HG03432 (cell line): ENCODE data around the gene TEX19.

Experiments used
- ATAC-seq: cut with Tn5 transposase; IDR thresholded peaks from one replicate; pipeline ENCODE4 v1.9.1; 2021; ENCODE audit warnings: mild to moderate bottlenecking, moderate library complexity; ENCODE audit not compliant: unreplicated experiment

TEX19 gene

DNA sequence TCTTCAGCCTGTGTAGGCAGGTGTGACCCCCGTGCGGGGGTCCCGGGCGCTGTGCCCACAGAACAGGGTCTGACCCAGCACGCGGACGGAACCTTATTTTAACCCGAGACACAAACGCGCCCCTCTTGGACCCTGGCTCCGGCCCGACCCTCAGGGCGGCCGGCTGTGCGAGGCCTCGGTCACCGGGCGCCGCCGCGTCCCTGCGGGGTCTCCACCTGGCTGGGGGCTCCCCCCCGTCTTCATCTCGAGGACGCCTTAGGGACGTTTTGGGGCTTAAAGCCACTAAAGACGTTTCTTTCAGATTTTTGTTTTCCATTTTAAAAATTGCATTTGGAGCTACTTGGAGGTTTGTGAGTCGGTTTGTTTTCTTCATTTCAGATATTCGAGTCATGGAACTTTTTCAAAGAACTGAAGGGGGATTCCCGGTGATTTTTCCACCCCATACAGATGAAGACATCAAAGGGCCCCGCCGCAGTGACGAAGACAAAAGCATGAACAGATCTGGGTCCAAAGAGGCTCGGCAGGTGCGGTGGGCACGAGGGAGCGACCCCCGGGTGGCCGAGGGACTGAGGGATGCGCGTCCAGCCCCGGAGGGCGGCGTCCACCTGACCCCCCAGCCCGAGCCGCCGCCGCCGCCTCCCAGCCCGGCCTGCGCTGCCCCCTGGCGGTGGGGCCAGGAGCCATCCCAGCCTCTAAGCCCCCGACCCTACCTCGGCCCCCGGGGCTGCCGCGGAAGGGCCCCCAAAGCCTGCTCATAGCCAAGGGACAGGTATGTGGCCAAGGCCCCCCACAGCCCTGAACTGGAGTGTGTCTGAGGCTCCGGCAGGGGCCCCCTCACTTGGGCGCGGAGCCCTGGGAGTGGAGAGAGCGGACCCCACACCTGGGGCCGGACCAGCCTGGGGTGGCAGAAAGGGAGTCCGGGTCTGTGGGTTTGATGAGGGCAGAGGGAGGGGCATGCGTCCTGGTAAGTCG is 37.8 kb upstream of the TEX19 start:
- no peak for ATAC-seq

DNA sequence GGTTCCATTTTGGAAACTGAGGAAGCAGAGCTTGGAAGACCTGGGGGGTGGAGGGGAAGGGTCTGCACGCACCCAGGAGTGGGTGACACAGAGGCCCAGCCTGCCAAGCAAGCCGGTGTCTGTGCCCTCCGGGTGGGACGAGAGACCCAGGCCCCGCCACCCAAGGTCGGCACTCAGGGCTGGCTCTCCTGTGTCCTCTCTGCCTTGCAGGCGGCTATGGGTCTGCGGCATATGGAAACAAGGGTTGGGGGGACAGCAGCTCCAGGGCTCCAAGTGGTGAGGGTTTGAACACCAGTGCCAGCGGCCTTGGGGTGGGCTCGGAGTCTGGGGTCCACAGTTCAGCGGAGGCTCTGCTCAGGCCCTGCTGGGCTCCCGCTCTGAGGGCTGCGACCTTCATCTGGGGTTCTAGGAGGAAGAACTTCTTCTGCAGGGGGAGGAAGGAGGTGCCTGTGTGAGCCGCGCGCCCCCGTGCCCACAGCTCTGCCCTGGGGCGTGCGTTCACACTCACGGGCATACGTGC is 37.0 kb upstream of the TEX19 start:
- ATAC-seq, result no peak

DNA sequence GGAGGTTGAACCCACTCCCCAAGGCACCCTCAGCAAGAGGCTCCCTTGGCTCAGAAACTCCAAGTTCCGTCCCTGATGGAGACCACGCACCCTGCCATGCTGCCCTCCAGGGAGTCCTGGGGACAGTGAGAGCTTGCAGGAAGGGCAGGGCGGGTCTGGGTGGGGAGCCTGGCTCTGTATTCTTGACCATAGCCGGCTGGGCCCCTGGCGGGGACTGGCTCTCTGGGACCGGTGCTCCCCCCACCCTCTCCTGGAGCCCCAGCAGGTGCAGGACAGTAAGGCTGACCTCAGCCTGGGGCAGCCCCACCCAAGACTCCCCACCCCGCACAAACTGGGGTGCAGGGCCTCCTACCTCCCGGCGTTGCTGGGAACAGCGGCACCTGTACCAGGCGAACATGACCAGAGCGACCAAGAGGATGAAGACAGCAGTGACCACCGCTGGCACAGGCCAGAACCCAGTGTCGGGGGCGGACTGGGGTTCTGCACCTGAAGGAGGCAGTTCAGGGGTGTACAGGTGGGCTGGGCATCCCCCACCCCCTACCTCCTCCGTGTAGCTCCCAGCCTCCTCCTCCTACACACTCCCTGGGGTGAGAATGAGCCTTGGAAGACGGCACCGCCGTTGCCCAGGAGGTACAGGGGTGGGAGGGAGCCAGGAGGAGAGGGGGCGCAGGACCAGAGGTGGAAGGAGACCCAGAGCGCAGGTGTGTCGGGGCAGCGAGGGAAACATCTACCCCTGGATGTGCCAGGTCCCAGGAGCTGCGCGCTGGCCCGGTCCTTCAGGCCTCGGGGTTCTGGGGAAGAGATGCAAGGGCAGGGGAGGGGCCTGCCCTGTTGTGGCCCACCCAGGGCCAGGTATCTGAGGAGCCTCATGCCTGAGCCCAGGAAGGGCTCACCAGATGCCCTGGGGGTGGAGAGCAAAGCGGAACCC is 36.3 kb upstream of the TEX19 start:
- ATAC-seq, result no peak

DNA sequence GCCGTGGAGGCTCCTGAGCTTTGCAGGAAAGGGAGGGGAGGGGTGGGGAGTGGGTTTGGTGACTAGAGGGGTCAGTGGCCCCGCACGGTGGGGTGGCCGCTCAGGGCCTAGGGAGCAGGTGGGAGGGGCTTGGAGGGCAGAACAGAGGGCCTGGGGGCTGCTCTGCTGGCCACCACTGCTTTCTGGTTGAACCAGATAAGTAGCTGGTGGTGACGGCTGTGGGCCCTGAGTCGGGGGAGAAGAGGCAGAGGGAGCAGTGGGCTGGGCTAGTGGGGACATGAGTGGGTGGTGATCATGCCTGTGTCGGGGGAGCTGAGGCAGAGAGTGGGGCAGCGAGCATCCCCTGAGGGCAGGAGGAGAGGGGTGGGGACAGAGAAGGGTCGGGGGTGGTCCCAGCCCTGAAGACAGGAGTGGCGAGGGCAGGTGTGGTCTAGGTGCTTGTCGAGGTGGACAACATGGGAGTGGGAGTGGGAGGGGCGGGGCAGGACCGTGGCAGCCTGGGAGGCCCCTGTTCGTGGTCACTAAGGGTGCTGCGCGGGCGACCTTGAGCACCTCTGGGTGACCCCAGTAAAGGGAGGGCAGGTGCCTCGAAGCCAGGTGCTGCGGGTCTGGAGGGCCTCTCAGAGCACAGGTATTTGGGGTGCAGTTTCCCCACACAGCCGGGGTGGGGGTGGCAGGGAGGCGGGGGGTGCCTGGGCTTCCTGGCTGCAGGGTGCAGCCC is 35.4 kb upstream of the TEX19 start:
- ATAC-seq, result no peak

DNA sequence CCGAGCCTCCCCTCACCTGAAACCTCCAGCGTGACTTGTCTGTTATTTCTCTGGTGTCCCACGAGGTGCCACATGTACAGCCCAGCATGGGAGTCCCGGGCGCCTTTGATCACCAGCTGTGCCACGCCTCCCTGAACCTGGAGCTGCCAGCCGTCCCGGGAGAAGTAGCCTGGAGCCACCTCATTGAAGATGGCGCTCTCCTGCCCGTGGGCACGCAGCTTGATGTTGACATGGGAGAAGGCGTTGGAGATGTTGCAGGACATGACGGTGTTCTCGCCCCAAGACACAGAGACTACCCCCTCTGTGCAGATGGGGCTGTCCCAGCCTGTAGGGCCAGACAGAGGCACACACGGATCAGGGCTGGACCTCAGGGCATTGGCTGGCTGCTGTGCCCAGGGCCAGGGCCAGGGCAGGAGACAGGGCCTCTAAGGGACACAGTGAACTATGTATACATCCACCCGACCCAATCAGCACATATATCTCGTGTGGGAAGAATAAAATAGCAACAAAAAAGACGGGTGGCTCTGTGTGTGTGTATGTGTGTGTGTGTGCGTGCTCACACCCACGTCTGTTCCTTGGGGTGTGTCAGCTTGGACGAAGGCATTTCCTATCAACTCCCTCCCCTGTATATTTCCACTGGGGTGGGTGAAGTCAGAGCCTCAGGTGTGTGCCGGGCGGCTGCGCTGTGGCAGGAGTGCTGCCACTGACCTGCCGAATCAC is 34.3 kb upstream of the TEX19 start:
- ATAC-seq, result no peak

DNA sequence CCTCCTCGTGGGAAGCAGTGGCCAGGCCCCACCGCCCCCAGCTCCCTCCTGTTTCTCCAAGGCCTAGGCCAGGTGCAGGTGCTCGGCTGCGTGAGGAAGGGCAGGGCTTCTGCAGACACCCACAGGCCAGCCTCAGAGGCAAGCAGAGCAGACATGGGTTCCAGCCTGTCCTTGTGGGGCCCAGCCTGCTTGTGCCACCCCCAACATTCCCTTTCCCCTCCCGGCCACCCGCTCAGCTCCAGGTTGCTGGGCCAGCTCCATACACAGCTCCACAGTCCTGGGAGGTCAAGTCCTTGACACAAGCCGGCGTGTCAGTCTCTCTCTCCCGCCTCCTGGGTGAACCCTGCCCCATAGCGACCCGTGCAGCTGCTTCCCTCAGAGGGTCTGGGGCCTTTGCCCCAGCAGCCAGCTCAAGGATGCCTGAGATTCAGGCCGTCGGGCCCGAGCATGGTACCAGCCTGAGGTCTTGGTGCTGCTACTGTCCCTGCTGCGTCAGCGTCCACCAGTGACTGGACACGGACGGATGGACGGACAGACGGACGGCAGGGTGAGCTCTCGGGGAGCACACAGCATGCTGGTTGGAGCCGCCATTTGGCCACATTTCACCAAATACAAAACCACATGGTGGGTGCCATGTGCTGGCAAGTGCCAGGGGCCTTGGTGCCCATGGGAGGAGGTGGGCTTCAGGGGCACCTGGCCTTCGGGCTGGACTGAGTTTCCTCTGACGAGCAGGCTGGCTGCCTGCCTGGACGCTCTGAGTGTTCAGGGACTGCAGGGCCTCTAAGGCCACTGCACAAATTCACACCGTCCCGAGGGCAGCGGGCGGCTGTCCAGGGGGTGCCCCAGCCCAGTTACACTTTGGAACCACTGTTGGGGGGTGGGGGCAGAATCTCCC is 33.5 kb upstream of the TEX19 start:
- ATAC-seq, result no peak

DNA sequence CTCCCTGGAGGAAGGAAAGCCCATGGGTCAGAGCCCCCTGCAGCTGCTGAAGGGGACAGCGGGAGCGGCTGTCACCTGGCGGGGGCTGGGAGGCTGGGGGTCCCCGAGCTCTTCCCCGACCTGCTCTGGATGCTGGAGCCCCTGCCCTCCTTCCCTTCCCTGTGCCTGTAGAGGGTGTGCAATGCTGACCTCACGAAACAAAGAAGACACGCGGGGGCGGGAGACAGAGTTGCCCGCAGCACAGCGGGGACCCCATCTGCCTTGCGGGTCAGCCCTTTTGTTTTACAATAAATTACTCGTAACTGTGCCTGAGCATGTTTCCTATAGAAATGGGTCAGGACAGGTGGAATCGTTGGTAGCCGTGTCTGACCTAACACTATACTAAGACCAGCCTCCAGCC is 31.8 kb upstream of the TEX19 start:
- no peak for ATAC-seq

DNA sequence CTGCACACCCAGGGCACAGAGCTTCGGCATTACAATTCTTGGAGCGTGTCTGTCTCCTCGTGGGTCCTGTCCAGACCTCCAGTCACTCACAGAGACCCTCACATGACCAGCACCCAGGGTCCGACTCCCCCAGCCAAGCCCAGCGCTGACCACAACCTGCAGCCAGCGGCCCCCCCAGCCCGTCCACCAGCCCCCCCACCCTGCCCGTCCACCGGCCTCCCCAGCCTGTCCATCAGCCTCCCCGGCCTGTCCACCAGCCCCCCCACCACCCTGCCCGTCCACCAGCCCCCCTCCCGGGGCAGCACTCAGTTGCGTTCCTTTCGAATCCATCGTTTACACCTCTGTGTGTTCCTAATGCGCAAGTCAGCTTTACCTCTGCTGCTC is 31.3 kb upstream of the TEX19 start:
- ATAC-seq, result no peak

DNA sequence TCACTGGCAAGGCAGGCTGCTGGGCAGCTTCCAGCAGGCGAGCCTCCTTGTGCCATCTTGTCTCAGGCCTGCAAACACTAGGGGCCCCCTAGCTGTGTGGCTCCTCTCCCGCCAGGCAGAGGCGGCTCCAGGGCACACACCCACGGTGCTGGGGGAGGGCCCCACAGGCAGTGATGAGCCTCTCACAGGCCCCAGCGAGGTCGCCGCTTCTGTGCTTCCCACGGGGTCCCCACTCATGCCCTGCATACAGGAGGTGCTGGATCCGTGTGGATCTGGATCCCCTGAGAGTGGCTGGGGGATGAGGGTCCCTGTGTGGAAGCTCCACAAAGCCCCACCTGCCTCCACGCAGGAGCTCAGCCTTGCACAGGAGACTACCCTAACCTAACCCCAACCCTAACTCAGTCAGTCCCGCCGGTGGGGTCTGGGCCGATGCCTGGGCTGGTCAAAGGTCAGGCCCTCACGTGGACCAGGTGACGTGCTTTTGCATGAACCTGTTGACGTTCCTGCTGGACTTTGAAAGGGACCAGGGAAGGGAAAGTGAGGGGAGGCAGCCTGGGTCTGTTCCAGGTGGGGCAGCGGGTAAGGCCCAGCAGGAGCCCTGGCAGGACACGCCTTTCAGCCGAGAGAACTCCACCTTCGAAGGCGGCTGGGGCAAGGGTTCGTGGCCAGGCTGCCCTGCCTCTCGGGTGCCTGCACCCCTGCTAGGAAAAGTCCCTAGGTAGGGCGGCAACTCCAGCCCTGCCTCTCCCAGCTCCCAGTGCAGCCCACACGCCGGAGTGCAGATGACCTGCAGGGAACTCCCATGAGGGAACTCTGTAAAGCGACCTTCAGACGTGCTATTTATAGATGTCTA is 30.7 kb upstream of the TEX19 start:
- no peak for ATAC-seq

DNA sequence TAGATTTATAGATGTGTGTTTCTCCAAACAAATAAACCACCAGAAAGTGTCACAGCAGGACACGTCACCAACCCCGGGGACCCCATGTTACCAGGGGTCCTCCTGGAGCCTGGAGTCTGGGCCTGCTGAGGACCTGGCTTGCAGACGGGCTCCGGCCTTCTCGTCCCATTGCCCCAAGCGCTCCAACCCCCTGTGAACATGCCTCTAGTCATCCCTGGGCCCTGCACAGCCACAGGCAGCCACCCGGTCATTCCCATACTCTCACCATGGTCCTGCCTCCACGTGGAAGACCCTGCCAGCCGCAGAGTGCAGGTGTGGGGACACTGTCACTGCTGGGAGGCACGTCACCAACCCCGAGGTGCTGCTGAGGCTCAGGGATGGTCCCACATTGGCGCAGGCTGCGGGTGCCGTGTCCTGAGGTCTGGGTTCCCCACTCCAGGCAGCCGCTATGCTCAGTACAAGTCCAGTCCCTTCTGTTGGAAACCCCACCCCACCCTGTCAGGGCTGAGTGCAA is 30.0 kb upstream of the TEX19 start:
- ATAC-seq, result no peak

DNA sequence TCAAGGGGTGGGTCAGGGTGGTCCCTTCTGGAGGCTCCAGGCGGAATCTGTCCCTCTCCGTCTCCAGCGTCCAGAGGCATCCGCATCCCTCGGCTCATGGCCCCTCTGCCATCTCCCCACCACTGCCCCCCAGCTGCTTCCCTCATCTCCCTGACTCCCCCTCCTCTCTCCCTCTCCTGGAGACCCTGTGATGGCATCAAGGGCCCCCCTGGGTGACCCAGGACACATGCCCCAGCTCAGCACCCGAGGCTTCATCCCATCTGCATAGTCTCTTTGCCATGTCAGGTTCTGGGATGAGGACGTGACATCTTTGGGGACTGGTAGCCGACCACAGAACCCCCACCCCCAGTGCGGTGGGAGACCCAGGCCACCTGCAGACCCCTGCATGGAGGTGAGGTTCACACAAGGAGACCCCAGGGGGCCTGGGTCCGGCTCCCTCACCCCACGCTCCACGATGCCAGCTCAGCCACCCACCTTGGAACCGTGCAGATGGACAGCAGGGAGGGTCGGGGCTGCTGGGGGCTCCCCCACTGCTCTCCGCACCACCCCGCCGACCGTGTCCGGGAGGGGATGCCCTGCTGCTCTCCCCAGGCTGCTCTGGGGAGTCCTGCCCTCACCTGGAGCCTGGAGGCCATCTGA is 29.2 kb upstream of the TEX19 start:
- ATAC-seq, result no peak

DNA sequence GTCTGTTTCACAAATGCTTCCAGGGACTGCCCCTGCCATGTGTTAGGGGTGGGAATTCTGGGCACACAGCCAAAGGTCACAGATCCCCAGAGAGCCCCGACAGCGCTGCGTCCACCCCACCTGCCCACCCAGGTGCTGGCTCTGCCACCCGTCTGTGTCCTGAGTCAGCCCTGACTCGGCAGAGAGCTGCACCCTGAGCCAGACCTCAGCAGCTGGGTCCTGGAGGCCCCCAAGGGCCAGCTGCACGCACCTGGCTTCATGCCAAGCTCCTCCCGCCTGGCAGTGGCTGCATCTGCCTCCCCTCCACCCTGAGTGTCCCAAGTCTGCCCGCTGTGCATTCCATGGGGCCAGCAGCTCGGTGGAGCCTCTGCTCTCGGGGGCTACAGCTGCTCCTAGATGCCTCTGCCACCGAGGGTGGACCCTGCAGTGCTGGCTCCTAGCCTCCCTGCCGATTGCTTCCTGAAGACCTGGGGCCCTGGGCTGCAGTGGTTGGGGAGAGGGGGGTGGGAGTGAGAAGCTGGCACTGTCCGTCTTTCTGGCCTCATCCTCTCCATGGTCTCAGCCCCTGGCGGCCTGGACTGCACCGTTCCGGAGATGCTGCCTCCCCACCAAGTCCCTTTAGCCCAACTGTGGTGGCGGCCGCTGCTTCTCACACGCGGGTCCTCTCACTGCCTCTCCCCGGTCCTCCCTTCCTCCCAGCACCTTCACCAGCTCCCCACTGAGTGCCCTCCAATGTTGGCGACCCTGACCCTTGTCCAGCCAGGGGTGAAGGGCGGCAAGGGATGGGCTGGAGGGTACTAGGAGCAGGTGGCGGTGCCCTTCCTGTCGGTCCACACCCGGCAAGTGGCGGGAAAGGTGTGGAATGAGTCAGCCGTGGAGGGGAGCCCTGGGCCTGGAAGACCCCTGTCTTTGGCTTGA is 28.5 kb upstream of the TEX19 start:
- ATAC-seq, result no peak

DNA sequence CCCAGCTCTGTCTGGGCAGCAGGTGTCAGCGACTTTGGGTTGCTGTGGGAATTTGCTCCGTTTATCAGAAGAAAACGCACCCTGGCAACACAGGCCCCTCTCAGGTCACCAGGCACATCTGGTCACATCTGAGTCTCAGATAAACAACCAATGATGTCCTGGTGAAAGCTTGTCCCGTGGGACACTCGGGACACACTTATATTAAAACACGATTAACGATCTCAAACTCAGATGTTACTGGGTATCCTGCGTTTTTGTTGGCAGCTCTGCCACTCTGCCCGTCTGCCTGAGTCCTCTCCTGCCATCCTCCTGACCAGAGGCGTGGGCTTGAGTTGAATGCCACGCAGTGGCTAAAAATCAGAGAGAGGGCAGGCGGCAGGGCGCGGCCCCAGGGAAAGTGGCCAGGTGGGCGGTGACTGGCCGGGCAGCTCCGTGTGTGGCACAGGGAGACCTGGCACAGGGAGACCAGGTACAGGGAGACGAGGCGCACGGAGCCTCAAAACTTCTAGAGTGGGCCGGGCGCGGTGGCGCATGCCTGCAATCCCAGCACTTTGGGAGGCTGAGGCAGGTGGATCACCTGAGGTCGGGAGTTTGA is 27.6 kb upstream of the TEX19 start:
- ATAC-seq, result no peak

DNA sequence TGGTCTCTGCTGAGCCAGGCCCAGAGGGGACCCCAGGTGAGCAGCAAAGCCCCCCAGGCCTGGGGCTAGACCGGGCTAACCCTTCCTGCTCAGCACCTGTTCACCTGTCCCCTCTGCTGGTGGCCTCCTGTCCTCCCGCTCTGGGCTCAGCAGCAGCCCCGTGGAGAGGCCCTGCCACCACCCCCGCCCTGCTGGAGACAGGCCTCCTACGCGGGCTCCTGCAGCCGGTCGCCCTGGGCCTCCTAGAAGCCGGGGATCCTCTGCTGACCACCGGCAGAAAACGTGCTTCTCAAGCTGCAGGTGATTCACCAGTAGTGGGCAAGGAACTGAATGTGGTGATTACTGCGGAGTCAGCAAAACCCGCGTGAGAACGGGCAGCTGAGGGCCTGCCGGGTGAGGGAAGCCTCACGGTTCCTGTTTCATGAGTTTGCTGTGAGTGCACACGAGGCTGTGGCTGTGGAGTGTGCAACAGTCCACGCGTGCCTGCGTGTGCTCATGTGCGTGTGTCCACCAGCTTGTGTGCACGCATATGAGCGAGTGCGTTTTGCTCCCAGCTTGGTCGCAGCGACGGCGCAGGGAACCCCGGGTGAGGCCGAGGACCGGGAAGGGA is 26.3 kb upstream of the TEX19 start:
- ATAC-seq, result no peak

DNA sequence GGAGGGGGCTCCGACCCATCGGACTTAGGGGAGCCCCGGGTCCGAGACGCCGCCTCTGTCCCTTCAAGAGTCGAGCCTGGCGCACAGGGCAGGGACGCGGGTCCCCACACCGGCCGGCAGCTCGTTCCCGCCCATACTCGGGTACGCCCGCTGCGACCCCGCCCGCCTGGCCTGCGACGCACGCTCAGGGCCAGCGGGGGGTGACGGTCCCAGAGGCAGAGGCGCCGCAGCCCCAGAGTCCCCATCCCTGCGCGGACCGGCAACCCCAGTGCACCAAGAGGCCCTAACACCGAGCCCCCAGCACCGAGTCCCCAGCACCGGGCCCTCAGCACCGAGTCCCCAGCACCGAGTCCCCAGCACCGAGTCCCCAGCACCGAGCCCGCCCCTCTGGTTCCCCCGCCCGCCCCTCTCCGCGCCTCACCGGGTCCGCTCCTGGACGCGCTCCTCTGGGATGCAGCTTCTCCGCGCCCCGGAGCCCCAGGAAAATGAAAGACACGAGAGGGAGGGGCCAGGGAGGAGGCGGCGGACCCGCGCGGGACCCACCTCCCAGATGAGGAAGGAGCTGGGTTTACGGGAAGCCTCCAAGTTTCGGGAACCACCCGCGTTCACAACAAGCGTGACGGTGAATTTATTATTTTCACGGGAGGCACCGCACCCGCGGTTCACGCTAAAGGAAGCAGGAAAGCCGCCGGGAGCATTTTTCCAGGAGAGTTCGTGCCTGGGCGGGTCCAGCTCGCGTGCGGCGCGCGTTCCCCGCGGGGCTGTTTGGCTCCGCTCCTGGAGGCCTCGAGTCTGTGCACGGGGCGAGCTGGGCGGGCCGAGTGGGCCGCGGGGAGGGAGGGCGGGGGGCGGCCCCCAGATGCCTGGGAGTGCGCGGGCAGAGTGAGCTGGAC is 25.5 kb upstream of the TEX19 start, which contains the start of gene SECTM1:
TSS of gene SECTM1 (minus strand) at position 488 of the 893 bp plus-strand sequence. CDS start 6,526 bp downstream, outside the sequence.
- ATAC-seq, result no peak
